ENCODE data around the gene LRBA. TPM values are rescaled to one million over a fixed set of nuclear protein-coding genes. Genes with fewer than 3 reads are reported as not detected.

Gene LRBA
- total RNA-seq, 4 donors from 2014 or later = 8.5 to 18.0 (median 11.9) TPM

- intact Hi-C loops (cut with DNase I; ENCODE audit: low total_unique reads) = no loop called here
- H3K27ac ChIP-seq = no peak overlapping the region
- no peaks in the 10 kb centered on the region for H3K9me3 ChIP-seq
- no peak for DNase-seq
- no peak for ATAC-seq
- no peaks in the 10 kb centered on the region for H3K36me3 ChIP-seq
- TF ChIP-seq, protein P1, sequence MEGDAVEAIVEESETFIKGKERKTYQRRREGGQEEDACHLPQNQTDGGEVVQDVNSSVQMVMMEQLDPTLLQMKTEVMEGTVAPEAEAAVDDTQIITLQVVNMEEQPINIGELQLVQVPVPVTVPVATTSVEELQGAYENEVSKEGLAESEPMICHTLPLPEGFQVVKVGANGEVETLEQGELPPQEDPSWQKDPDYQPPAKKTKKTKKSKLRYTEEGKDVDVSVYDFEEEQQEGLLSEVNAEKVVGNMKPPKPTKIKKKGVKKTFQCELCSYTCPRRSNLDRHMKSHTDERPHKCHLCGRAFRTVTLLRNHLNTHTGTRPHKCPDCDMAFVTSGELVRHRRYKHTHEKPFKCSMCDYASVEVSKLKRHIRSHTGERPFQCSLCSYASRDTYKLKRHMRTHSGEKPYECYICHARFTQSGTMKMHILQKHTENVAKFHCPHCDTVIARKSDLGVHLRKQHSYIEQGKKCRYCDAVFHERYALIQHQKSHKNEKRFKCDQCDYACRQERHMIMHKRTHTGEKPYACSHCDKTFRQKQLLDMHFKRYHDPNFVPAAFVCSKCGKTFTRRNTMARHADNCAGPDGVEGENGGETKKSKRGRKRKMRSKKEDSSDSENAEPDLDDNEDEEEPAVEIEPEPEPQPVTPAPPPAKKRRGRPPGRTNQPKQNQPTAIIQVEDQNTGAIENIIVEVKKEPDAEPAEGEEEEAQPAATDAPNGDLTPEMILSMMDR (IDR thresholded peaks at IDR 0.05 in 4 of 5, conservative IDR thresholded peaks at IDR 0.05 in 1 of 5) = no peak
- TF ChIP-seq POLR2A (IDR thresholded peaks at IDR 0.05) = no peak
- no peaks in the 10 kb centered on the region for H3K27me3 ChIP-seq
- in situ Hi-C loops (cut with MboI; ENCODE audit: low sequenced_read_pairs in 4 of 4) = no loop called here
- H3K4me3 ChIP-seq = no peak overlapping the region
- H3K4me1 ChIP-seq = no peaks in the 10 kb centered on the region
These were observed 764.6 kb downstream of the LRBA start for GRCh38 chr4:150250293-150250997.

DNA sequence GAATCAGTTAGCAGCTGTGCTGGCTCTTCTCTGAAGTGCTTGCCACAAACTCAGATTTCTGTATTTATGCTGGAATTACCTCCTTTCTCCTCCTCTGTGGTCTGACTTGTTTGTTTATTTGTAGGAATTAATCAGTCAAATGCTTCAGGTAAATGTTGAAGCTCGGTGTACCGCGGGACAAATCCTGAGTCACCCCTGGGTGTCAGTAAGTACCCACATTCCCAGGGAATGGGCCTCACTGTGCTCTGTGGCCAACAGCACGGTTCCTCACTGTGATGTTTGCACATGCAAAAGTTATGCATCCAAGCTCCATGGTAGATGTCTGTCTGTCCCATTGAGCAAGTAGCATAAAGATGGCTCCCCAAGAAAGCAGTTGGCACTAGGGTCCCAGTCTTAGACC lies 766.9 kb downstream of the LRBA start:
- H3K27ac ChIP-seq = no peak overlapping the region
- no peaks in the 10 kb centered on the region for H3K4me1 ChIP-seq
- no peaks in the 10 kb centered on the region for H3K36me3 ChIP-seq
- H3K9me3 ChIP-seq = no peaks in the 10 kb centered on the region
- TF ChIP-seq, protein P1 (IDR thresholded peaks at IDR 0.05 in 4 of 5, conservative IDR thresholded peaks at IDR 0.05 in 1 of 5) = no peak
- TF ChIP-seq POLR2A (IDR thresholded peaks at IDR 0.05) = no peak
- intact Hi-C loops (cut with DNase I; ENCODE audit: low total_unique reads) (no loop called here), in situ Hi-C loops (cut with MboI; ENCODE audit: low sequenced_read_pairs in 4 of 4) (loop anchor here in 1 of 4 donors (10.0 kb wide), 1 partner anchor 243 kb away; no protein-coding TSS in a partner anchor)
- ATAC-seq = no peak
- no peaks in the 10 kb centered on the region for H3K27me3 ChIP-seq
- no peak for DNase-seq
- no peak overlapping the region for H3K4me3 ChIP-seq

DNA sequence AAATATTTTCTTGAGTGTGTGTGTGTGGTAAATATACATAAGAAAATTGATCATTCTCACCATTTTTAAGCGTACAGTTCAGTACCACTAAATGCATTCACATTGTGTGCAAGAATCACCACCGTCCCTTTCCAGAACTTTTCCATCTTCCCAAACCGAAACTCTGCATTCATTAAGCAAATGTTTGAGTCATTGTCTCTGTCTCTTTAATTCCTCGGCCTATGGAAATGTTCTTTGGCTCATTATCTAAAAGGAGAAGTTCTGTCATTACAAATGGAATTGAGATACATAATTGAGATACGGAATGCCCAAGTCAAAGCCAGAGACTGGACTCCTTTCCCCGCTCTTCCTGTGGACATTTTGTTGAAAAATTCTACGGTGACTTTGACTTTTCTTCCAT lies 767.9 kb downstream of the LRBA start:
- intact Hi-C loops (cut with DNase I; ENCODE audit: low total_unique reads) (no loop called here), in situ Hi-C loops (cut with MboI; ENCODE audit: low sequenced_read_pairs in 4 of 4) (loop anchor here in 1 of 4 donors (10.0 kb wide), 1 partner anchor 242 kb away; no protein-coding TSS in a partner anchor)
- Histone ChIP-seq H3K27me3 (no peaks in the 10 kb centered on the region), H3K9me3 (no peaks in the 10 kb centered on the region), H3K4me3 (no peak overlapping the region), H3K27ac (no peak overlapping the region), H3K4me1 (no peaks in the 10 kb centered on the region), H3K36me3 (no peaks in the 10 kb centered on the region)
- TF ChIP-seq POLR2A (IDR thresholded peaks at IDR 0.05) = no peak
- TF ChIP-seq, protein P1 (IDR thresholded peaks at IDR 0.05 in 4 of 5, conservative IDR thresholded peaks at IDR 0.05 in 1 of 5) = no peak
- DNase-seq (no peak), ATAC-seq (no peak)

GRCh38 chr4:150244600-150244999 lies 770.5 kb downstream of the LRBA start:
- TF ChIP-seq, protein P1 (IDR thresholded peaks at IDR 0.05 in 4 of 5, conservative IDR thresholded peaks at IDR 0.05 in 1 of 5) = no peak
- TF ChIP-seq POLR2A (IDR thresholded peaks at IDR 0.05) = no peak
- no peaks in the 10 kb centered on the region for H3K4me1 ChIP-seq
- H3K9me3 ChIP-seq = no peaks in the 10 kb centered on the region
- no peak for DNase-seq
- intact Hi-C loops (cut with DNase I; ENCODE audit: low total_unique reads) (loop anchor here (5.0 kb wide), 1 partner anchor 262 kb away; no protein-coding TSS in a partner anchor), in situ Hi-C loops (cut with MboI; ENCODE audit: low sequenced_read_pairs in 4 of 4) (loop anchor here in 1 of 4 donors (10.0 kb wide), 1 partner anchor 240 kb away; no protein-coding TSS in a partner anchor)
- no peaks in the 10 kb centered on the region for H3K36me3 ChIP-seq
- no peak overlapping the region for H3K27ac ChIP-seq
- H3K4me3 ChIP-seq = no peak overlapping the region
- H3K27me3 ChIP-seq = no peaks in the 10 kb centered on the region
- ATAC-seq = no peak

Data from gastrocnemius medialis (tissue), 4 donors.